Measurements from ENCODE around the gene ZDHHC22.

The ZDHHC22 gene

GRCh38 chr14:77082356-77082755 is 59.2 kb downstream of the ZDHHC22 start (continued):
- no peak for TF ChIP-seq ZNF280C (tag by site-specific recombination; IDR thresholded peaks at IDR 0.05)
- TF ChIP-seq ZNF114 (tag by site-specific recombination; IDR thresholded peaks at IDR 0.05) = no peak
- TF ChIP-seq TCF7L2 (IDR thresholded peaks at IDR 0.05; ENCODE audit: borderline replicate concordance, low read depth, low read length) = no peak
